ENCODE data around the gene SRRM2.

Gene SRRM2

DNA sequence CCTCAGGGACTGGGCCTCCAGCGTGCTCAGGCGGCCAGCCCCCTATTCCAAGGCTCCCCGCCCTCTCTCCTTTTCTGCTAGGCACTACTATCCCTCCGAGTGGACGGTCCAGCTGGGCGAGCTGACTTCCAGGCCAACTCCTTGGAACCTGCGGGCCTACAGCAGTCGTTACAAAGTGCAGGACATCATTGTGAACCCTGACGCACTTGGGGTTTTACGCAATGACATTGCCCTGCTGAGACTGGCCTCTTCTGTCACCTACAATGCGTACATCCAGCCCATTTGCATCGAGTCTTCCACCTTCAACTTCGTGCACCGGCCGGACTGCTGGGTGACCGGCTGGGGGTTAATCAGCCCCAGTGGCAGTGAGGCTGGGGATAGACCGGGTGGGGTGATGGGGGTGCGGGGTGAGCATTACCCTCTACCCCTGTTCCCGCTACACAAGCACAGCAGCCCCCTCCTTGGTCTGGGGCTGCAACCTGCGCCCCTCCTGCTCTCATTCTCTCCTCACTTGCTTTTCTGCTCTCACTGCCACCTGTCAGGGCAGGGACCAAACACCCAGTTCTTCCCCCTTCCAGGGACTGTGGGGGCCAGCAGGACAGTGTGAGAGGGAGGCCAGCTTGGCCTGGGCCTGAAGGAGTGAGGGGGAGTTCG is 46.9 kb downstream of the SRRM2 start:
- Histone ChIP-seq H3K9me3 (ENCODE audit: control insufficient read depth, low read length) (no peaks in the 10 kb centered on the region), H2AFZ (no peak overlapping the region), H3K27me3 (ENCODE audit: control insufficient read depth, insufficient read depth, low read length) (no peaks in the 10 kb centered on the region), H3K36me3 (ENCODE audit: control insufficient read depth, insufficient read depth, low read length) (no peaks in the 10 kb centered on the region), H3K9ac (no peak overlapping the region), H3K4me3 (ENCODE audit: low read depth, low read length) (no peak overlapping the region), H3K4me2 (ENCODE audit: low read length) (no peak overlapping the region), H3K27ac (no peak overlapping the region), H3K79me2 (no peaks in the 10 kb centered on the region), H3K4me1 (no peaks in the 10 kb centered on the region)
- TF ChIP-seq, protein P1, sequence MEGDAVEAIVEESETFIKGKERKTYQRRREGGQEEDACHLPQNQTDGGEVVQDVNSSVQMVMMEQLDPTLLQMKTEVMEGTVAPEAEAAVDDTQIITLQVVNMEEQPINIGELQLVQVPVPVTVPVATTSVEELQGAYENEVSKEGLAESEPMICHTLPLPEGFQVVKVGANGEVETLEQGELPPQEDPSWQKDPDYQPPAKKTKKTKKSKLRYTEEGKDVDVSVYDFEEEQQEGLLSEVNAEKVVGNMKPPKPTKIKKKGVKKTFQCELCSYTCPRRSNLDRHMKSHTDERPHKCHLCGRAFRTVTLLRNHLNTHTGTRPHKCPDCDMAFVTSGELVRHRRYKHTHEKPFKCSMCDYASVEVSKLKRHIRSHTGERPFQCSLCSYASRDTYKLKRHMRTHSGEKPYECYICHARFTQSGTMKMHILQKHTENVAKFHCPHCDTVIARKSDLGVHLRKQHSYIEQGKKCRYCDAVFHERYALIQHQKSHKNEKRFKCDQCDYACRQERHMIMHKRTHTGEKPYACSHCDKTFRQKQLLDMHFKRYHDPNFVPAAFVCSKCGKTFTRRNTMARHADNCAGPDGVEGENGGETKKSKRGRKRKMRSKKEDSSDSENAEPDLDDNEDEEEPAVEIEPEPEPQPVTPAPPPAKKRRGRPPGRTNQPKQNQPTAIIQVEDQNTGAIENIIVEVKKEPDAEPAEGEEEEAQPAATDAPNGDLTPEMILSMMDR (IDR thresholded peaks at IDR 0.05): no peak

DNA sequence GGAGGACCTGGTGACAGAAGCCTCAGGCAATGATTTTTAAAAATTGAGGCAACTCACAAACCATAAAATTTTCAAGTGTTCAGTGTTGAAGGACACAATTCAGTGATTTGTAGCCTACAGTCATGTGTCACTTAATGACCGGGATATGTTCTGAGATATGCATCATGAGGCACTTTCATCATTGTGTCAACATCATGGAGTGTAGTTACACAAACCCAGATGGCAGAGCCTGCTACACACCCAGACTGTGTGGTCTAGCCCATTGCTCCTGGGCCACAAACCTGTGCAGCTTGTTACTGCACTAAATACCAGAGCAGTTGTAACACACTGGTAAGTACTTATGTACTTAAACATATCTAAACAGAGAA is 47.4 kb downstream of the SRRM2 start:
- Histone ChIP-seq H3K4me1 (no peaks in the 10 kb centered on the region), H3K79me2 (no peaks in the 10 kb centered on the region), H2AFZ (no peak overlapping the region), H3K27me3 (ENCODE audit: control insufficient read depth, insufficient read depth, low read length) (no peaks in the 10 kb centered on the region), H3K9me3 (ENCODE audit: control insufficient read depth, low read length) (no peaks in the 10 kb centered on the region), H3K27ac (no peak overlapping the region), H3K9ac (no peak overlapping the region), H3K4me3 (ENCODE audit: low read depth, low read length) (no peak overlapping the region), H3K4me2 (ENCODE audit: low read length) (no peak overlapping the region), H3K36me3 (ENCODE audit: control insufficient read depth, insufficient read depth, low read length) (no peaks in the 10 kb centered on the region)
- TF ChIP-seq, protein P1 (IDR thresholded peaks at IDR 0.05): no peak

DNA sequence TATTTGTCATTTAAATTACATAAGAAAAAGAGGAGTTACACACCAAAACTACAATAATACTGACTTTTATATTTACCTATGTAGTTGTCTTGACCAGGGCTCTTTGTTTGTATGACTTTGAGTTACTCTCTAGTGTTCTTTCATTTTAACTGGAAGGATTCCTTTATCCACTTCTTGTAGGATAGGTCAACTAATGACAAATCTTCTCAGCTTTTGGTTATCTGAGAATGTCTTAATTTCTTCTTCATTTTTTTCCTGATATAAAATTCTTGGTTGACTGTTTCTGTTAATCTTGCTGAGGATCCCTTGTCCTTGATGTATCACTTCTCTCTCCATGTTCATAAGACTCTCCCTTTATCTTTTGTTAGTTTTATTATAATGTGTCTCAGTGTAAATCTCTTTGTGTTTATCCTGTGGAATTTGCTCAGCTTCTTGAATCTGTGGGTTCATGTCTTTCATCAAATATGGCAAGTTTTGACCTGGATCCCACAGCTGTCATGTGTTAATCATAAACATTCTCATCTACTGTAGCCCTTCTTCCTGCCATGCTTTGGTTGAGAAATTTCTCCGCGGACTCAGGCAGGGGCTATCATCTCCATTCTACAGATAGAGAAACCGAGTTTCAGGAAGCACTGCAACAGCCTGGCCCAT is 51.2 kb downstream of the SRRM2 start:
- TF ChIP-seq, protein P1 (IDR thresholded peaks at IDR 0.05): no peak
- H3K4me1 ChIP-seq: no peaks in the 10 kb centered on the region
- no peaks in the 10 kb centered on the region for H3K27me3 ChIP-seq (ENCODE audit: control insufficient read depth, insufficient read depth, low read length)
- no peak overlapping the region for H3K4me2 ChIP-seq (ENCODE audit: low read length)
- H3K4me3 ChIP-seq (ENCODE audit: low read depth, low read length): no peak overlapping the region
- H2AFZ ChIP-seq: no peak overlapping the region
- no peaks in the 10 kb centered on the region for H3K79me2 ChIP-seq
- no peak overlapping the region for H3K27ac ChIP-seq
- H3K36me3 ChIP-seq (ENCODE audit: control insufficient read depth, insufficient read depth, low read length): no peaks in the 10 kb centered on the region
- no peaks in the 10 kb centered on the region for H3K9me3 ChIP-seq (ENCODE audit: control insufficient read depth, low read length)
- no peak overlapping the region for H3K9ac ChIP-seq

DNA sequence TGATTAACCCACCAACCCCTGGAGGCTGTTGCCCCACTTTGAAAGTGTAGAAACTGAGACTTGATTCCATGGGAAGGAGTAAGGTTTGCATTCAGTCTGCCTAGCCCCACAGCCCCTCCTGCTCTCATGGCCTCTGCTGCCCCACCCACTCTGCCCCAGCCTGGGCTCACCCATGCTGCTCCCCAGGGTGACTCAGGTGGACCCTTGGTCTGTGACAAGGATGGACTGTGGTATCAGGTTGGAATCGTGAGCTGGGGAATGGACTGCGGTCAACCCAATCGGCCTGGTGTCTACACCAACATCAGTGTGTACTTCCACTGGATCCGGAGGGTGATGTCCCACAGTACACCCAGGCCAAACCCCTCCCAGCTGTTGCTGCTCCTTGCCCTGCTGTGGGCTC is 52.3 kb downstream of the SRRM2 start:
- H3K9me3 ChIP-seq (ENCODE audit: control insufficient read depth, low read length): no peaks in the 10 kb centered on the region
- no peak overlapping the region for H3K4me3 ChIP-seq (ENCODE audit: low read depth, low read length)
- H3K4me1 ChIP-seq: no peaks in the 10 kb centered on the region
- H3K27me3 ChIP-seq (ENCODE audit: control insufficient read depth, insufficient read depth, low read length): no peaks in the 10 kb centered on the region
- TF ChIP-seq, protein P1 (IDR thresholded peaks at IDR 0.05): no peak
- no peak overlapping the region for H3K9ac ChIP-seq
- H2AFZ ChIP-seq: no peak overlapping the region
- H3K79me2 ChIP-seq: no peaks in the 10 kb centered on the region
- H3K4me2 ChIP-seq (ENCODE audit: low read length): no peak overlapping the region
- H3K27ac ChIP-seq: no peak overlapping the region
- no peaks in the 10 kb centered on the region for H3K36me3 ChIP-seq (ENCODE audit: control insufficient read depth, insufficient read depth, low read length)

DNA sequence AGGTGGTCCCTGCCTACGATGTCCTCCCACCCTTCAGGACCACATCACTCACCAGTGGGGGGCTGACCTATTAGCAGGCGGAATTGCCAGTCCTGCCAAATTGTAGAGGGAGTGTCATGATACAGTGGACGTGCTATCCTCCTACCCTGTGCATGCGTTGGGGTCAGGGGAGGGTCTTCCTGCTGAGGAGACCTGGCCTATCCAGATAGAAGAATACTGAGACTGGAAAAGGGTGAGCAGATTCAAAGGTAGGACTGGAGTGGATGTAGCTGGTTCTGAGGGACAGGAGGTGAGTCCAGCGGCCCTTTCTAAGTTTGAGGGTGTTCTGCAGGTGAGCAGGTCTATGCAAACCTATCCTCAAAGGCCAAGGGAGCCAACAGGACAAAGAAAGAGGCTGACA is 53.8 kb downstream of the SRRM2 start:
- no peaks in the 10 kb centered on the region for H3K9me3 ChIP-seq (ENCODE audit: control insufficient read depth, low read length)
- no peak overlapping the region for H2AFZ ChIP-seq
- H3K4me1 ChIP-seq: no peaks in the 10 kb centered on the region
- H3K36me3 ChIP-seq (ENCODE audit: control insufficient read depth, insufficient read depth, low read length): no peaks in the 10 kb centered on the region
- H3K79me2 ChIP-seq: no peaks in the 10 kb centered on the region
- no peak overlapping the region for H3K27ac ChIP-seq
- no peak overlapping the region for H3K4me2 ChIP-seq (ENCODE audit: low read length)
- no peaks in the 10 kb centered on the region for H3K27me3 ChIP-seq (ENCODE audit: control insufficient read depth, insufficient read depth, low read length)
- H3K9ac ChIP-seq: no peak overlapping the region
- TF ChIP-seq, protein P1 (IDR thresholded peaks at IDR 0.05): no peak
- no peak overlapping the region for H3K4me3 ChIP-seq (ENCODE audit: low read depth, low read length)
